ENCODE data around the gene WDR72.

DNA sequence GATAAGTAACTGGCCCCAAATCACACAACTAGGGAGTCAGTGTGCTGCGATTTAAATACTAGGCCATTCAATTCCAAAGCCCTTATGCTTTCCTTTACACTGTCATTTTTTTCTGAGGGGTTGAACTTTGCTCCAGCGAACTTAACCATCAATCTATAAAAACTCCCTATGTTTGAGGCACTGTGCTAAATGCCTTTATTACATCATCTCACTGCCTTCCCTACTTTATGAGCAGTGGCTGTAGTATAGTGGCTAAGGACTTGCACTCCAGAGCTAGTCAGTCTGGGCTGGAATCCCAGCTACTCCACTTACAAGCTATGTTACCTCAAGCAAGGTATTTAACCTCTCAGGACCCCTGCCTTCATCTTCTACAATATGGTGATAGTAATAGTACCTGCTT is 26.9 kb upstream of the WDR72 start:
- TF ChIP-seq POLR2A (IDR thresholded peaks at IDR 0.05; ENCODE audit: low read depth) (no peak), EP300 (IDR thresholded peaks at IDR 0.05) (no peak)
